CD14-positive monocyte (primary cell): ENCODE measurements around the gene OCIAD2. TPM values are rescaled to one million over a fixed set of nuclear protein-coding genes. Genes with fewer than 3 reads are reported as not detected.

Experiments used
- DNase-seq, 3 donors: peaks; one replicate each; pipeline ENCODE4 v3.0.0-alpha.2; 2011 to 2022
- H2AFZ ChIP-seq: 2 replicates; pipeline ENCODE4 v1.6.0; 2012; ENCODE audit warnings: mild to moderate bottlenecking, low read depth, low read length, inconsistent platforms; ENCODE audit not compliant: insufficient read depth, poor library complexity, severe bottlenecking
- H3K27ac ChIP-seq, 2 donors: 1 replicate in 1 of 2; 2 replicates in 1 of 2; pipeline ENCODE4 v1.5.1; 2012 to 2013; ENCODE audit warnings: low read length in 2 of 2, control low read depth in 1 of 2, inconsistent platforms in 1 of 2, low read depth in 1 of 2, mild to moderate bottlenecking in 1 of 2
- H3K27me3 ChIP-seq, 2 donors: one replicate each; pipeline versions ENCODE4 v1.6.0 to v1.6.1; 2011 to 2013; ENCODE audit warnings: low read length in 2 of 2; ENCODE audit not compliant: control insufficient read depth in 2 of 2, insufficient read depth in 2 of 2
- H3K36me3 ChIP-seq, 2 donors: replicated peaks in 1 of 2; 1 replicate in 1 of 2; 2 replicates in 1 of 2; pipeline versions ENCODE4 v1.5.1 to v1.6.1; 2012 to 2013; ENCODE audit warnings: low read length in 2 of 2, control low read depth in 1 of 2, inconsistent platforms in 1 of 2, mild to moderate bottlenecking in 1 of 2; ENCODE audit not compliant: insufficient read depth in 2 of 2, control insufficient read depth in 1 of 2
- H3K4me1 ChIP-seq, 2 donors: 1 replicate in 1 of 2; 2 replicates in 1 of 2; pipeline versions ENCODE4 v1.5.1 to v1.6.1; 2012 to 2013; ENCODE audit warnings: low read length in 2 of 2, control low read depth in 1 of 2, inconsistent platforms in 1 of 2, mild to moderate bottlenecking in 1 of 2, moderate library complexity in 1 of 2; ENCODE audit not compliant: insufficient read depth in 2 of 2, control insufficient read depth in 1 of 2
- H3K4me2 ChIP-seq: replicated peaks from 2 replicates; pipeline ENCODE3; 2012; ENCODE audit warnings: low read length, moderate library complexity, mild to moderate bottlenecking; ENCODE audit not compliant: poor library complexity, severe bottlenecking; ENCODE audit errors: extremely low read depth
- H3K4me3 ChIP-seq, 3 experiments: fragments of 200-600 bp in 1 of 3; sonication (generic) in 1 of 3; replicated peaks in 1 of 3; 1 replicate in 2 of 3; 2 replicates in 1 of 3; pipeline ENCODE4 v1.5.1; 2011 to 2013; ENCODE audit warnings: low read length in 3 of 3, mild to moderate bottlenecking in 3 of 3, control low read depth in 2 of 3, low read depth in 2 of 3, inconsistent platforms in 1 of 3, moderate library complexity in 1 of 3
- H3K79me2 ChIP-seq: 2 replicates; pipeline ENCODE4 v1.6.0; 2012; ENCODE audit warnings: mild to moderate bottlenecking, control low read depth, inconsistent platforms, low read length, moderate library complexity; ENCODE audit not compliant: insufficient read depth
- H3K9ac ChIP-seq: 2 replicates; pipeline ENCODE4 v1.6.0; 2017; ENCODE audit warnings: low read length, mild to moderate bottlenecking; ENCODE audit not compliant: insufficient read depth, poor library complexity, severe bottlenecking
- H3K9me3 ChIP-seq, 2 donors: replicated peaks in 1 of 2; 1 replicate in 1 of 2; 2 replicates in 1 of 2; pipeline versions ENCODE4 v1.5.1 to v1.6.1; 2012 to 2013; ENCODE audit warnings: low read length in 2 of 2, control low read depth in 1 of 2; ENCODE audit not compliant: control insufficient read depth in 1 of 2, insufficient read depth in 1 of 2
- H4K20me1 ChIP-seq: 2 replicates; pipeline ENCODE4 v1.6.0; 2012; ENCODE audit warnings: mild to moderate bottlenecking, low read length, control low read depth, moderate library complexity; ENCODE audit not compliant: insufficient read depth
- H3K27ac Mint-ChIP-seq, 7 donors: one replicate each; pipeline ENCODE4 v1.8.0; 2020; ENCODE audit warnings: mild to moderate bottlenecking in 7 of 7, mixed read lengths in 7 of 7, moderate library complexity in 6 of 7, inconsistent platforms in 2 of 7
- H3K27me3 Mint-ChIP-seq, 3 donors: one replicate each; pipeline ENCODE4 v1.8.0; 2021 to 2022; ENCODE audit warnings: low read depth in 3 of 3, mild to moderate bottlenecking in 3 of 3, mixed read lengths in 3 of 3, moderate library complexity in 3 of 3, inconsistent platforms in 1 of 3
- H3K36me3 Mint-ChIP-seq, 2 donors: one replicate each; pipeline ENCODE4 v1.8.0; 2020; ENCODE audit warnings: mixed read lengths in 2 of 2, inconsistent platforms in 1 of 2, mild to moderate bottlenecking in 1 of 2
- H3K4me1 Mint-ChIP-seq: one replicate; pipeline ENCODE4 v1.8.0; 2020; ENCODE audit warnings: mild to moderate bottlenecking, mixed read lengths
- H3K4me3 Mint-ChIP-seq, 2 donors: one replicate each; pipeline ENCODE4 v1.8.0; 2020; ENCODE audit warnings: mild to moderate bottlenecking in 2 of 2, mixed read lengths in 2 of 2, moderate library complexity in 1 of 2
- H3K9me3 Mint-ChIP-seq, 7 donors: one replicate each; pipeline ENCODE4 v1.8.0; 2020 to 2022; ENCODE audit warnings: mixed read lengths in 7 of 7, mild to moderate bottlenecking in 6 of 7, moderate library complexity in 6 of 7, inconsistent platforms in 2 of 7
- CTCF ChIP-seq: fragments of 200-600 bp; IDR thresholded peaks from one replicate; pipeline ENCODE4 v1.8.0; 2022; ENCODE audit warnings: antibody characterized with exemption, mild to moderate bottlenecking
- WGBS: methylation state at CpG from one replicate; pipeline ENCODE4 v1.1.5; 2013; ENCODE audit warnings: missing lambda C conversion rate; ENCODE audit not compliant: insufficient coverage; 5-methylcytosine and 5-hydroxymethylcytosine counted together
- intact Hi-C, 2 donors: fragments of 100-400 bp; cut with micrococcal nuclease; formaldehyde crosslinking; loops; one replicate each; pipeline versions ENCODE4 v1.15.0 to v1.15.1; 2023
- polyA plus RNA-seq, 3 donors: library from polyadenylated mRNA; depleted of rRNA in 1 of 3; unstranded in 2 of 3; stranded (reverse) in 1 of 3; fragments of 300-500 nt in 2 of 3; fragments of >200 nt in 1 of 3; fragmentation: Illumina TruSeq in 2 of 3; gene quantifications; 1 replicate in 2 of 3; 2 replicates in 1 of 3; pipeline ENCODE4 v1.2.3, GENCODE V29; 2012 to 2021

OCIAD2 gene
- polyA plus RNA-seq, 3 donors, result 2.1 to 3.1 (median 2.9) TPM

- Histone ChIP-seq H3K9ac (no peak overlapping the region), H3K4me1 (no peaks in the 10 kb centered on the region), H3K79me2 (no peaks in the 10 kb centered on the region), H3K27me3 (no peaks in the 10 kb centered on the region), H3K9me3 (no peaks in the 10 kb centered on the region), H3K36me3 (no peaks in the 10 kb centered on the region), H2AFZ (peak overlapping the region; percentile 69), H3K4me2 (no peak overlapping the region), H4K20me1 (no peaks in the 10 kb centered on the region), H3K4me3 (no peak overlapping the region), H3K27ac (no peak overlapping the region)
- H3K27ac Mint-ChIP-seq, result no peak overlapping the region
- intact Hi-C loops, result no loop called here
- H3K36me3 Mint-ChIP-seq, result no peaks in the 10 kb centered on the region
- H3K4me1 Mint-ChIP-seq, result peaks cover 10% of the 10 kb centered on the region
- 72% methylated on average over 2 of the region's 4 CpGs for WGBS
- no peaks in the 10 kb centered on the region for H3K9me3 Mint-ChIP-seq
- no peak for DNase-seq
- H3K4me3 Mint-ChIP-seq, result no peak overlapping the region
- no peak for TF ChIP-seq CTCF
- peaks cover 0 to 2% (median 0%) of the 10 kb centered on the region in 3 donors for H3K27me3 Mint-ChIP-seq
Measured at GRCh38 chr4:48899950-48900349, 6.6 kb downstream of the OCIAD2 start.

GRCh38 chr4:48899432-48899749 lies 7.2 kb downstream of the OCIAD2 start:
- Mint-ChIP-seq H3K36me3 (no peaks in the 10 kb centered on the region), H3K27ac (no peak overlapping the region), H3K27me3 (peaks cover 0 to 2% (median 0%) of the 10 kb centered on the region in 3 donors), H3K4me3 (peak overlapping the region; percentile 4 to 79), H3K9me3 (no peaks in the 10 kb centered on the region), H3K4me1 (peaks cover 10% of the 10 kb centered on the region)
- Histone ChIP-seq H3K9ac (no peak overlapping the region), H3K27me3 (no peaks in the 10 kb centered on the region), H3K79me2 (no peaks in the 10 kb centered on the region), H3K9me3 (no peaks in the 10 kb centered on the region), H3K36me3 (no peaks in the 10 kb centered on the region), H2AFZ (peak overlapping the region; percentile 69), H3K4me2 (peak overlapping the region; percentile 64), H4K20me1 (no peaks in the 10 kb centered on the region), H3K27ac (no peak overlapping the region), H3K4me3 (peak overlapping the region in 2 of 3 experiments; percentile 34 to 60), H3K4me1 (no peaks in the 10 kb centered on the region)
- no CpG with 5 or more reads among the region's 1 CpG for WGBS
- TF ChIP-seq CTCF, result no peak
- intact Hi-C loops, result no loop called here
- no peak for DNase-seq
